Tongue (tissue), 2 donors: ENCODE measurements around the gene MTPN. TPM values are rescaled to one million over a fixed set of nuclear protein-coding genes. Genes with fewer than 3 reads are reported as not detected.

Experiments used
- DNase-seq: peaks from one replicate; pipeline ENCODE4 v3.0.0-alpha.2; 2015
- total RNA-seq: library from RNA; depleted of rRNA; stranded (reverse); fragments of >200 nt; gene quantifications from one replicate; pipeline ENCODE4 v1.2.3, GENCODE V29; 2014

MTPN gene
- total RNA-seq, 1 donor from 2014 or later = 83.3 TPM

DNA sequence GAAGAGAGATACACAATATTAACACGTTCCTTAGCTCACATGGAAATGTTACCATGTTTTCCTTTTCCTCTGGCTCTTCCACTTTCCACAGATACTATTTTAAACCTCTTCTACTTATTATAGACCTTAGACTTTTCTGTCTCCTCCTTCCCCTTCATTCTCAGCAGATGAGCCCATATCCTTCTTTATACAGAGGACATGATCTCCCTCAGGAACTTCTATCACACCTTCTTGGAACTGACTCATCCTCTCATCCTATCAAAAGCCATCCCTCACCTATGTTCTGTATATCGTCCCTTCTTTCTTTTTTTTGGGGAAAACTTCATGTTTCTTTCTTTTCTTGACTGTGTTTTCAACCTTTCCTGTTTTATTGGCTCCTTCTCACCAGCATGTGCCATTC, 20.8 kb downstream of the MTPN start:
- no peak for DNase-seq

DNA sequence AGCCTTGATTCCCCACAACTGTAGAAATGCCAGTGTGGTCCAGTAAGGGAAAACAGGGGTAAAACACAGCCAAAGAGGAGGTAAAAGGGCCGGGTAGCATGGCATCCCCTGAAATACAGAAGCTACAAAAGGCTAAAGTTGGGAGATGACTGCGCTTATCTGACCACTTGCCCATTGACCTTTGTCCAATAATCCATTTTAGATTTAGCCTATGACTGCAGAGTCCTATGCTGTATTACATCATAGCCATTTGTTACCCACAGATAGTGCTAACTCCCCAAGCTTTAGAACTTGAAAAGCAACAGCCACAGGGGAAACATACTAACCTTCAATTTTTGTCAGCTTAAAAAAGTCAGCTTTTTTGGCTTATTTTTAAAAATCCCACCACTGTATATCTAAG, 26.2 kb downstream of the MTPN start:
- no peak for DNase-seq

DNA sequence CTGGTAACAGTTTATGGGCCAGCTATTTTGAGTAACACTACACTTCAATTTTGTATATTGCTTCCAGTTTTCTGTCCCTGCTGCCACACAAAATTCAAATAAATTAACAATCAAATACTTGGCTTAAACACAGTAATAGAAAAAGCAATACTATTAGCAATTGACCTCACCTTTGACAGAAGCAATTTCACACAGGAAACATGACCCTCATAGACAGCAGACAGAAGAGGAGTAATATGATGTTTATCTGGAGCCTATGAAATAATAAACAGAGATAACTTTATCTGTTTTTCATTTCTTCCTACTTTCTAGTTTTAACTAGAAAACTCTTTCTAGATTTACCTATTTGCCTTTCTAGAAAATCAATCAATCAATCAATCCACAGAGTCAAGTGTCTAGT, 26.7 kb downstream of the MTPN start:
- DNase-seq = no peak

DNA sequence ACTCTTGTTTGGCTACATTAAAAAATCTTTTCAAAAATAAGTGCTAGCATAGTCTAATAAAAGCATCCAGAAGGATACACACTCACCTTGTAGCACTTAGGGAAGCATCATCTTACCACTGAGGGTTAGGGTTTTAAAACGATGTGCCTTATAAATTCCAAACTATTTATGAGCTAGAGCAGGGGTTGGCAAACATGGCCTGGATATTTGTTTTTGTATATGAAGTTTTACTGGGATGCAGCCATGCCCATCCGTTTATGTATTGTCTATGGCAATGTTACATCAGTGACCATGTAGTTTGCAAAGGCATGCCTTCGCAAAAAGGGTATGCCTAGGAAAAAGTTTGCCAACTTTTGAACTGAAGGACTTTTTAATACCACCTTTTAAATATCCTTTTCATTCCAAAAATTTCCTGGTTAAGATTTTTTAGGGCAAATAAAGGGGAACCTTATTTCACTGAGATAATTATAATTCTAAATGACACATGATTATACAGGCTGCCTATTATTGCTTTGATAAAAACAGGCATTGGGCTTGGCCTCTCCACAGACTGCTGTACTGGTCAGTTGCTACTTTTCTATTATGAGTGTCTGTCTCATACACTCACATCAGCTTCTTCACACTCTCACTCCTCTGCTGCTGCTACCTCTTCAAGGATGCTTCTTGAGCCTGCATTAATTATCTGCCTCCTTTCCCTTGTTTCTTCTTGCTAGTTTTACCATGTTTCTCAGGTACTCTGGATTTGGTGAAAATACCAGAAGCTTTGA, 30.7 kb downstream of the MTPN start:
- DNase-seq = no peak

DNA sequence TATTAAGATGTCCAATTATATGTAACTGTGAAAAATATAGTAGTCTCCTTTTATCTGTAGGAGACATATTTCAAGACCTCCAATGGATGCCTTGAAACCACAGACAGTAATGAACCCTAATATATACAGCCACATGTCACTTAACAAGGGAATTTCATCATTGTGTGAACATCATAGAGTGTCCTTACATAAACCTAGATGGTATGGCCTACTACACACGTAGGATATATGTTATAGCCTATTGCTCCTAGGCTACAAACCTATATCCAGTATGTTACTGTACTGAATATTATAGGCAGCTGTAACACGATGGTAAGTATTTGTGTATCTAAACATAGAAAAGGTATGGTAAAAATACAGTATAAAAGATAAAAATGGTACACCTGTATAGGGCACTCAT, 32.4 kb downstream of the MTPN start:
- DNase-seq = no peak

DNA sequence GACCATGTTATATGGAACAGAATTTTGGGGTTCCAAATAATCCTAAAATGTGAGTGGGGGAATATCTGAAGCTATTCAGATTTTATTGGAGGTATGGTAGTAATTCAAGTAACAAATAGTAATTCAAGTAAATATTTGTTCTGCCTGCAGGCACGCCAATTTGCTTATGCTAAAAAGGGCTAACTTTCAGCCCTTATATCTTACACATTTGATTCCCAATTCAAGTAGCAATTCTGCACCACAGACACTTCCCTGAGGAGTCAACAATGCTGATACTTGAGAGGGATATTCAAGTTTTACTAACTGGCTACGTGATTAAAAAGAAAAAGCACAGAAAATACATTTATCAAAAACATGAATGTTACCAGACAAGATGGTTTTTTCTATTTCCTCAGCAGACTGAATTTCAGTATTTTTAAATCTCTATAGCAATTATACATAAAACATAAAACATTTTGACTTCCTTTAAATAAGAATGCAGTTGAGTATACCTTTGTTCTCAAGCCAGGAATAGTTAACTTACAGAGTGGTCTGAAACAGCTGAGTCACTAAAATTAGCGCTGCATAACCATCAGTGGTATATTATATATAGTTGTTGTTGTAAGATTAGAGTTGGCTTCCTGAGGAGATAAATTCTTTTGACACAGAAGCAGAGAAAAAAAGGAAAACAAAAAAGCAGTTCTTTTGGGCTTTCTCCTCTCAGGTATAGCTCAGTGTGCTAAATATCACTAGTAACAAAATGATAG, 33.9 kb downstream of the MTPN start:
- peak; percentile 42 for DNase-seq

DNA sequence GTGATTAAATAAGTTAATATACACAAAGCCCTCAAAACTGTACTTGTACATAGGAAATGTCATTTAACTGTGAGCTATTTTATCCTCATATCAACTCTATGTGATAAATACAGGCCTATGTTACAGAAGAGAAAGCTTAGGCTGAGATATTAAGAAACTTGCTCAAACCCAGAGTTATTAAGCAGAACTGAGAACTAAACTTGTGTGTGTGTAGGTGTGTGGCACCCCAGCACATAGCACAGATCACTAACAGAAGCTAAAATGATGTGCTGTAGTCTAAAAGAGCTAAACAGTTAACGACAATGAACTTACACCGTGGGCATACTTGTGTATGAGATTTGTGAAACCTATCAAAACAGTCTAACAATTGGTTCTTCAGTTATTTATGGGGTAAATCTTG, 34.5 kb downstream of the MTPN start:
- DNase-seq = no peak

DNA sequence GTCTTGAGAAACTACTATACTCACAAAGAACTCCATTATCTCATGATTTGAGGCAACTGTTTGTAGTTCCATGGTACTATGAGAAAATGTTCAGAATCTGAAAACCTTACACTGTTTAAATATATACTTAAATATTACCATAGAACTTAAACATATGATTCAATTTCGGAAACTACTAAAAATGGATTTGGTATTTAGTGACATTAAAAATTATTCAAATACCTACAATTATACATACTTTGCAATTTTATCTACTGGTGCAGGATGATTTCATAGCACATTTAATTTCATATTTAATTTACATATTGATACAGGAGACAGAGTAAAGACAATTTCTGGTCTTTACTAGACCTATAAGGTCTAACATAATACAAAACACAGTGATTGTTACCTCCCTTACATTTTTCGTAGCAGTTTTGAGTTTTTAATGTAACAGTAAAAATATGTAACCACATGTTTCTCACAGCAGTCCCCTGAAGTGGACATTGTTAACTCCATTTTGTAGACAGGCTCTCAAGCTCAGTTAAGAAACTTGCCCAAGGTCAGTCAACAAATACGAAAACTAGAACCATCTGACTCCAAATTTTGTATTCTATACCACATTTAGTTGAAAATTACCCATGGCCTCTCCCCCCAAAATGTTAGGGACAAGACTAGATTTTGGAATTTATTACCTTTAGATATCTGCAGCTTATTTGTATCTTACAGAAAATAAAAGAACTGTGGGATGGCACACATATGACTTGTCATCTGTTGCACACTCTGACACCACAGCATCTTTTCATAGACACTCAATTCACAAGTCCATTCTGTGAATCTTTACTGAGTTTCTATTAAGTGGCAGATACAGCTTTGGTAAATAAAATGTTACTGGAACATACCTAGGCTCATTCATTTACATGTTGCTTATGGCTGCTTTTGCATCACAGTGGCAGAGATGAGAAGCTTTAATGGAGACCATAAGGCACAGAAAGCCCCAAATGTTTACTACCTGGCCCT, 36.8 kb downstream of the MTPN start:
- no peak for DNase-seq

DNA sequence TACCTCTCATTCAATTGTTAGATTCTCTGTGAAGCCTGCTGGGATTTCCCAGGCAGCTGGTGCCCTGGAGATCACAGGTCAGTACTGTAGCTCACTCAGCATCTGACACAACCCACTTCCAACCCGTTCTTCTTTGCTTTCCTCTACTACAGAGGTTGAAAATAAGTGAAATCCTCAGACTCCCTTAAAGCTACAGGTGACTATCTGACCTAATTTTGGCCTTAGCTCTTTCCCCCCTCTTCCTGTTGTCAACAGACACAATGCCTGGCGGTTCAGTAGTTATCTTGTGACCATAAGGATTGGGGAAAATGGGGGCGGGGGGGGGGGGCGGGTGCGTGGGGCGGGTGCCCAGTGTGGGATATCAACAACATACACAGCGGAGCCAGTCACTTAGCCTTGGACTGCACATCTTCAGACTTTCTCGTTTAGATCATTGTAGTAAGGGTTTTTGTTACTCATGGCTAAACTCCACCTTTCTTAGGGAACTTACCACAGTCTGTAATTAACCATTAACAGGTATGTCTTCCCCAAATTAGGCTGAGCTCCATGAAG, 37.8 kb downstream of the MTPN start:
- no peak for DNase-seq

DNA sequence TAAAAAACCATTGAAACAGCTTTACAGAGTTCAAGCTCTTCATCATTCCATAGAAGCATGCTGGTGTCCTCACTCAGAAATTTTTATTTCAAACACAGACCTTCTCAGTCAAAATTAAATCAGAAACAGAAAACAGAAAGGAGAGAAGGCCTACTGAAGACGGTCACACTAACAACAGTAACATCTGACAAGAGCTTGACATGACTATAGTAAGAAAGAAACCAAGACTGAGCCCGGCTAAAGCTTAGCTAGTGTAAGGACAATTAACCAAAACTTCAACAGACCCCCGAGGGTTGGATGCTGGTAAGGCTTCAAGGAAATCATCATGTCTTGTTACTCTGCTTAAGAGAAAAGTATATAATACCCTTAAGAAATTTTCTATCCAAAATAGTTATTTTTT, 38.6 kb downstream of the MTPN start:
- no peak for DNase-seq

DNA sequence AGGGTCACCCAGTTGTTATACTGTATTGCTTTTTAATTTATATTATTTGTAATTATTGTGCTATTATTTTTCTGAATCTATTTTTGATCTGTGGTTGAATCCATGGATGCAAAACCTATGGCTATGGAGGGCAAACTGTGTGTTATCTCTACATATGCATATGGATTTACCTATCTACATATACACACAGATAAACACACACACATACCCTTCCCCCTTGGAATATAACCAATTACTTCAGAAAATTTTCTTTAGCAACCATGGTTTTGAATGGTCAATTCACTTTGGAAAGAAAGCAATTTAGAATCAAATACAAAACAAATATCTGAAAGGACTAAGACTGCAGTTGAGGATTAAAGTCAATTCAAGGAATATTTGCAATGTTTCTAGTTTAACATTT, 39.1 kb downstream of the MTPN start:
- DNase-seq = no peak

DNA sequence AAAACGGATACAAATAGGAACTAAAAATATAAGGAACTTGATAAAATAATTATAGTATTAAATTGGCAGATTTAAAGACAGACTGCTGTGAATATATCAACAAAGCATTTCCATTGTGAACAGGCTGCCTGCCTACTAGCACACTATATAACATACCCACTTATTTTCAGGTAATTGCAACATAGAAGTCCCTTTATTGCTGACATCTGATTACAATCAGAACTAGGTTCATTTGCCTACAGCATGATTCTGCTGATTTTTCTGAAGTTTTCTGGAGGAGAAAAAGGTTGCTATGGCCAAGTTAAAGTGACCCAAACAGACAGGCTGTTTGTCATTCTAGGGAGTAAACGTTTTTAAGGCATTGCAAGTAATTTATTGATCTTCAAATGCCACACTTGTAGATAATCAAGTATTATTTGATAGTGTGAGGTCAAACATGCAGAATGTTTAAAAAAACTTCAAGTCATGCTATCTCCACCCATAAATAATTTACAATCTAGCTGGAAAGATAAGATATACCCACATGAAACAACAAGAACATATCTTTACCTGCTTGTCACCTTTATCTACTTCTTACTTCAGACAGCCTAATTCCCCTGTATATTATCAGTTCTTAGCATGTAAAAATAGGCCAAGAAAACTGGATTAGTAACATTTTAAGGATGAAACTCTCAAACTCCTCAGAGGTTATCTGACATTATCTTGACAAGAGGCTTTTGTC, 40.5 kb downstream of the MTPN start:
- DNase-seq = no peak

DNA sequence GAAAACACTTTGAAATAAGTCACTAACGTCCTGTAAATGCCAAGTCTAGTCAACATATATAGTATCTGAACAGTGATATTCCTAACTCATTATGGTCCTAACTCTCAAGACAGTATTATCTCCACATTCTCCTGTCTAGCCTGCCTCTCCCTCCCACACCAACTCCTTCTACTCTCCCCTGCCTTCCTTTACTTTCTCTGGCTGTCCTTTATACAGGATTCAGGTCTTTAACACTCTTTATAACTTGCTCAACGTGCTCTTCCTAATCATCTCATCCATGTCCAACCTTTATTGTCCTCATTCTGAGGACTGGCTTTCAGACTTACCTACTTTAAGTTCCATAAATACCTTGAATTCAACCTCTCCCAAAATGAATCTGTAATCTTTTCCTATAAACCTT, 42.5 kb downstream of the MTPN start:
- no peak for DNase-seq

DNA sequence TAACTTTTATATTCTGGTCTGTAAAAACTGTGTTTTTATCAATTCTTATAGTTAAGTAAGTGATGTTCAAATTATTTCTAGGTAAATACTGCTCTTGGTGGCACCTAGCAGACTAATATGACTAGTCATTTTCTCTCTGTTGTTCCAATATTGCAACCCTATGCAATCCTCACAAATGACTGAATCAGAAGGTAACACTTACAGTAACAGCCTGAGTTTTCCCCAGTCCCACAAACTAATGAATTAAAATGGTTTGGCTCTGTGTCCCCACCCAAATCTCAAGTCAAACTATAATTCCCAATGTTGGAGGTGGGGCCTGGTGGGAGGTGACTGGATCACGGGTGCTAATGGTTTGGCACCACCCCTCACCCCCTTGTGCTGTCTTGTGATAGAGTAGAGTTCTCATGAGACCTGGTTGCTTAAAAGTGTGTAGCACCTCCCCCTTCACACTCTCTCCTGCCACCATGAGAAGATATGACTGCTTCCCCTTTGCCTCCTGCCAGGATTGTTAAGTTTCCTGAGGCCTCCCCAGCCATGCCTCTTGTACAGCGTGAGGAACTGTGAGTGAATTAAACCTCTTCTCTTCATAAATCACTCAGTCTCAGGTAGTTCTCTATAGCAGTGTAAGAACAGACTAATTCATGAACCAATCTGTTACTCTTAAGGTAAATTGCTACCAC, 43.5 kb downstream of the MTPN start:
- DNase-seq = no peak

DNA sequence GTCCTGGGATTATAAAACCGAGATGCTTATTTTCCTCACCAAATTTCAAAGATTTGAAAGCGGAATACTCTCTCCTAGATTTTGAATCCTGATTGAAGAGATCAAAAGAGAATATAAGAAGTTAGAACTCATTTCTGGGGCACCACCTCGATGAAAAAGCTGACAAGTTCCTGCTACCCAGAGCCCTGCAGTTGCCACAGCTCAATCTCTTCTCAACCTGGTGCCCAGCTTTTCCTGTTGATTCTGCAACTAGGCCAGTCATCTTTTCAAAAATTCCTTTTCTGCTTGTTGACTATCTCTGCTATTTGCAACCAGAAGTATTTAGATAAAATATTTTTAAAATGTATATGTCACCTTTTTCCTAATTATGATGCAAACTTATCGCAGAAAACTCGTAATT, 45.0 kb downstream of the MTPN start:
- DNase-seq = no peak

DNA sequence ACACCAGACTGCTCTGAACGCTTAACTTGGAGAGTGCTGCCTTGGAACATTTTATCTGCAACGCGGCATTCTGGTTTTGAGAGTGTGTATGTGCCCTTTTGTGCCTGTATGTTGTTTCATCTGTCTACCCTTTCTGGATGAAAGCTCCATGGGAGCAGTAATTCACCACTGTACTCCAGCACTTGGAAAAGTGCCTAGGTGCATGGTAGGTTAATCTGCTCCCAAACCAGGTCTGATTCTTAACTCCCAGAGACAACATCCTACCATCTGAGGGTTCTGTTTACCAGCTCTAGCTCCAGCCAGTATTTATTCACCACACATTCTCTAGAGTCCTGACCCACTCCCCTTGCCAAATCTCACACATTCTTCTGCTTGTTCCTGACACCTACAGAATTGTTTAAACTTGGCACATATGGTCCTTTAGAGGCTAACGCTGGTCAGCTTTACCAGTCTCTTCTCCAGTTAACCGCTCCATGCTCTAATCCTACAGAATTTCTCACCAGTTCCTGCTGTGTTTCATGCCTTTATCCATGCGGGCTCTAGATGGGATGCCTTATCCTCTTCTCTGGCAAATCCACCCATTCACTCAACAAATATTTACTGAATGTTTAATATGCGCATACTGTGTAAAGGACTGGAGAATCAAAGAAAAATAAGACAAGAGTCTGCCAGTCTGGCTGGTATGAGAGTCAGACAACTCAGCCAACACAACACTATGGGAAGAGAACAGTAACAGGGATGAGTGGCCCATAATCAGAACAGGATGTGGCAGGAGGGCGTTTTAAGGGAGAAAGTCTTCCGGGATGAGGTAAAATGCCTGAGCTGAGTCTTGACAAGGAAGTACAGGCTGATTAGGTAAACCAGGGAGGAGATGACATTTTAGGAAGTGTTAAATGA, 46.3 kb downstream of the MTPN start:
- no peak for DNase-seq

DNA sequence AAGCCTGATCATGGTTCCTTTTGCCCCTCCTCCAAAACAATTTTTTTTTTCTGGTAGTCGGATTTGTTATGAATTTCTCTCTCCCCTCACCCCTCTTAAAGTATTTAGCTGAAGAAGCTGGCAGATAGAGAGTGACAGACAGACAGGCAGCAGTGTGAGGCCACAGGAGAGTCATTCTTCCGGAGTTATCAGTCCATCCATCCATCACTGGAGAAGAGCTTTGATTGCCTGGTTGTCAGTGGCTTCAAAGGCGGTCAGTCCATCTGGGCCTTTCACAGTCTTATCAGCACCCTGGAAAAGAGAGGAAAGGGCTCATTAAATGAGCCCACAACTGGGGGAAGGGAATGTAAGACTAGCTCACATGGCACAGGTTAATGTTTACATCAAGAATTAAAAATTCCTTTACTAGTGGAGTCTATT, 47.4 kb downstream of the MTPN start:
- no peak for DNase-seq

DNA sequence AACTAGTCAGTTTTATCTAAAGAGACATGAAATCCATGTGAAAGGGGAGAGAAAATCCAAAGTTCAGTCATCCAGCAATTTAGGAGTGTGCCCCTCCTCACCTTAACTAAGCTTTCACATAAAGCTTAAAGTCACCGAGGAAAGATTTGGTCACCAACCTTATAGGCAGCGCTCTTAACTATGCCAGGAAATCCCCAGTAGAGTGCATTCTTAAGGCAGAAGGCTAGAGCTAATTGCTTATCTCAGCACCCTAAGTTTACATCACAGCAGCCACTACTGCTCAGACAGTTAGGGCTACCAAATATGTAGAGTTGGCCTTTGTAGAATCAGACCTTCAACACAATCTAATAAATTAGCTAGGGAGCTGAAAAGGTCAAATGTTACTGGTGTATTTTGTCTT, 47.9 kb downstream of the MTPN start:
- no peak for DNase-seq

DNA sequence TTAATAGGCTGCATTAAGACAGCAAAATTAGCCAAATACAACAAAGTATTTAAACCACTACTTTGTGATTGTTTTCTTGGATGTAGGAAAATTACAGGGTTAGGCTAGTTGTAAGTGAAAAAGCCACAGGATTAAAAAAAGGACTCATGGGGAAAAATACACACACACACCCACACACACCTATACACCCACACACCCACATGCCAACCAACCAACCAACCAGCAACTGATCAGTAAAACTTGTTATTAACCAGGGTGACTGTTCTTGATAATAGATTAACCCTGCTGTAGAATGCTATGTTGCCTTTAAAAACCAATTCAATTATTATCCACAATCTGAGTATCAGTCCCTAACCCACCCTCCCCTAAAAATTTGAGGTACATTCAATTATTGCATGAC, 49.0 kb downstream of the MTPN start:
- DNase-seq = no peak

DNA sequence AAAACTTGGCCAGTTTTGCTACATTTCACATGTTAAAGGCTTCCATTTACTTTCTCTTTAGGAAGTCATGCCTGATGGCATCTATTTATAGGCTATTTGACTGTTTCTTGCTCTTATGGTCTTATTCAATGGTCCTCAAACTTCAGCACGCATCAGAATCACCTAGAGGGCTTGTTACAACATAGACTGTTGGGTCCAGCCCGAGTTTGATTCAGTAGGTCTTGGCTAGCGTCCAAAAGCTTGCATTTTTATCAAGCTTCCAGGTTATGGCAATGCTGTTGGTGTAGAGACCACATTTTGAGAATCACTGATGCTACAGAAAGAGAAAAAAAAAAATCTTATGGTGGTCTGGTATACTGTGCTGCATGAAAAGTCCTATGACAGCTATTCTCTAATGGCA, 51.9 kb downstream of the MTPN start:
- DNase-seq = no peak
